Subcutaneous abdominal adipose tissue (tissue), 5 donors: ENCODE measurements around the gene FARP1.

ENCODE experiments used
- H3K27ac ChIP-seq: one replicate; pipeline ENCODE4 v1.7.0; 2013; ENCODE audit warnings: low read depth, mild to moderate bottlenecking, inconsistent platforms, low read length, moderate library complexity
- H3K27me3 ChIP-seq, 5 donors: one replicate each; pipeline ENCODE4 v1.7.0; 2013; ENCODE audit warnings: low read length in 5 of 5, inconsistent platforms in 1 of 5; ENCODE audit not compliant: control insufficient read depth in 5 of 5, insufficient read depth in 4 of 5
- H3K36me3 ChIP-seq, 5 donors: one replicate each; pipeline ENCODE4 v1.7.0; 2013; ENCODE audit warnings: low read length in 5 of 5; ENCODE audit not compliant: control insufficient read depth in 5 of 5, insufficient read depth in 5 of 5
- H3K4me1 ChIP-seq, 5 donors: one replicate each; pipeline ENCODE4 v1.7.0; 2013; ENCODE audit warnings: low read length in 5 of 5, mild to moderate bottlenecking in 3 of 5, moderate library complexity in 1 of 5; ENCODE audit not compliant: control insufficient read depth in 5 of 5, insufficient read depth in 5 of 5
- H3K4me3 ChIP-seq, 5 donors: one replicate each; pipeline ENCODE4 v1.7.0; 2013; ENCODE audit warnings: low read length in 5 of 5, low read depth in 1 of 5
- H3K9ac ChIP-seq, 5 donors: one replicate each; pipeline ENCODE4 v1.7.0; 2013; ENCODE audit warnings: low read length in 5 of 5, mild to moderate bottlenecking in 4 of 5, moderate library complexity in 3 of 5
- H3K9me3 ChIP-seq, 5 donors: one replicate each; pipeline ENCODE4 v1.7.0; 2013; ENCODE audit warnings: low read length in 5 of 5; ENCODE audit not compliant: control insufficient read depth in 5 of 5
- donor health status: healthy.
- donor health status: healthy.
- donor health status: healthy.
- donor health status: healthy.
- donor health status: healthy.

FARP1 gene

GRCh38 chr13:98242403-98242802, 99.5 kb downstream of the FARP1 start:
- H3K27me3 ChIP-seq = no peaks in the 10 kb centered on the region
- H3K9me3 ChIP-seq = no peaks in the 10 kb centered on the region
- no peaks in the 10 kb centered on the region for H3K36me3 ChIP-seq
- H3K4me1 ChIP-seq = peaks cover 0 to 3% (median 0%) of the 10 kb centered on the region in 5 donors
- no peak overlapping the region for H3K9ac ChIP-seq
- no peak overlapping the region for H3K4me3 ChIP-seq
- no peak overlapping the region for H3K27ac ChIP-seq

GRCh38 chr13:98243929-98244272, 101.0 kb downstream of the FARP1 start:
- no peaks in the 10 kb centered on the region for H3K9me3 ChIP-seq
- H3K9ac ChIP-seq = no peak overlapping the region
- H3K4me3 ChIP-seq = no peak overlapping the region
- H3K4me1 ChIP-seq = peaks cover 0 to 3% (median 0%) of the 10 kb centered on the region in 5 donors
- H3K27ac ChIP-seq = no peak overlapping the region
- no peaks in the 10 kb centered on the region for H3K36me3 ChIP-seq
- no peaks in the 10 kb centered on the region for H3K27me3 ChIP-seq

- Histone ChIP-seq H3K9me3 (no peaks in the 10 kb centered on the region), H3K27ac (no peak overlapping the region), H3K4me3 (no peak overlapping the region), H3K27me3 (no peaks in the 10 kb centered on the region), H3K4me1 (peaks cover 0 to 3% (median 0%) of the 10 kb centered on the region in 5 donors), H3K9ac (no peak overlapping the region), H3K36me3 (no peaks in the 10 kb centered on the region)
Measured at GRCh38 chr13:98246538-98247172, 103.8 kb downstream of the FARP1 start.

GRCh38 chr13:98251708-98252107, 108.8 kb downstream of the FARP1 start:
- peaks cover 0 to 12% (median 9%) of the 10 kb centered on the region in 5 donors for H3K4me1 ChIP-seq
- H3K27me3 ChIP-seq = no peaks in the 10 kb centered on the region
- no peaks in the 10 kb centered on the region for H3K36me3 ChIP-seq
- H3K9me3 ChIP-seq = no peaks in the 10 kb centered on the region
- H3K4me3 ChIP-seq = no peak overlapping the region
- H3K9ac ChIP-seq = no peak overlapping the region
- no peak overlapping the region for H3K27ac ChIP-seq

- Histone ChIP-seq H3K27ac (no peak overlapping the region), H3K36me3 (no peaks in the 10 kb centered on the region), H3K27me3 (no peaks in the 10 kb centered on the region), H3K4me3 (no peak overlapping the region), H3K9me3 (no peaks in the 10 kb centered on the region), H3K9ac (no peak overlapping the region), H3K4me1 (peaks cover 0 to 12% (median 9%) of the 10 kb centered on the region in 5 donors)
Measured at GRCh38 chr13:98252931-98253470, 110.1 kb downstream of the FARP1 start.

- no peak overlapping the region for H3K27ac ChIP-seq
Measured at GRCh38 chr13:98253526-98253925, 110.6 kb downstream of the FARP1 start.

GRCh38 chr13:98254513-98254912, 111.6 kb downstream of the FARP1 start:
- H3K9ac ChIP-seq = no peak overlapping the region
- no peaks in the 10 kb centered on the region for H3K27me3 ChIP-seq
- H3K4me1 ChIP-seq = peaks cover 0 to 12% (median 9%) of the 10 kb centered on the region in 5 donors
- no peaks in the 10 kb centered on the region for H3K9me3 ChIP-seq
- no peak overlapping the region for H3K4me3 ChIP-seq
- H3K36me3 ChIP-seq = no peaks in the 10 kb centered on the region
- no peak overlapping the region for H3K27ac ChIP-seq

More at GRCh38 chr13:98253526-98253925, 110.6 kb downstream of the FARP1 start:
- Histone ChIP-seq H3K4me3 (no peak overlapping the region), H3K4me1 (peaks cover 0 to 12% (median 9%) of the 10 kb centered on the region in 5 donors), H3K27me3 (no peaks in the 10 kb centered on the region), H3K9ac (no peak overlapping the region), H3K36me3 (no peaks in the 10 kb centered on the region), H3K9me3 (no peaks in the 10 kb centered on the region)

- no peak overlapping the region for H3K27ac ChIP-seq
- no peak overlapping the region for H3K9ac ChIP-seq
- no peaks in the 10 kb centered on the region for H3K36me3 ChIP-seq
- no peaks in the 10 kb centered on the region for H3K9me3 ChIP-seq
- peaks cover 0 to 7% (median 5%) of the 10 kb centered on the region in 5 donors for H3K4me1 ChIP-seq
- no peaks in the 10 kb centered on the region for H3K27me3 ChIP-seq
- H3K4me3 ChIP-seq = no peak overlapping the region
Measured at GRCh38 chr13:98258226-98258625, 115.3 kb downstream of the FARP1 start.

GRCh38 chr13:98260357-98261164, 117.7 kb downstream of the FARP1 start:
- H3K27ac ChIP-seq = no peak overlapping the region
- H3K4me1 ChIP-seq = peaks cover 0 to 6% (median 3%) of the 10 kb centered on the region in 5 donors
- no peaks in the 10 kb centered on the region for H3K27me3 ChIP-seq
- H3K9ac ChIP-seq = no peak overlapping the region
- H3K4me3 ChIP-seq = no peak overlapping the region
- no peaks in the 10 kb centered on the region for H3K9me3 ChIP-seq
- no peaks in the 10 kb centered on the region for H3K36me3 ChIP-seq

- H3K9me3 ChIP-seq = no peaks in the 10 kb centered on the region
- no peak overlapping the region for H3K4me3 ChIP-seq
- H3K27me3 ChIP-seq = no peaks in the 10 kb centered on the region
- peaks cover 0 to 12% (median 2%) of the 10 kb centered on the region in 5 donors for H3K4me1 ChIP-seq
- no peaks in the 10 kb centered on the region for H3K36me3 ChIP-seq
- no peak overlapping the region for H3K9ac ChIP-seq
- no peak overlapping the region for H3K27ac ChIP-seq
Measured at GRCh38 chr13:98261165-98261702, 118.3 kb downstream of the FARP1 start.
